Uterus (tissue), 4 donors: ENCODE measurements around the gene SYN1. TPM values are rescaled to one million over a fixed set of nuclear protein-coding genes. Genes with fewer than 3 reads are reported as not detected.

ENCODE experiments used
- DNase-seq, 2 donors: peaks; one replicate each; pipeline ENCODE4 v3.0.0-alpha.2; 2019 to 2020
- H3K27ac ChIP-seq, 2 donors: fragments of 200-600 bp; sonication (generic); 1 replicate in 1 of 2; 2 replicates in 1 of 2; pipeline ENCODE4 v1.5.1; 2016 to 2018
- H3K27me3 ChIP-seq, 2 donors: fragments of 200-600 bp; sonication (generic); one replicate each; pipeline ENCODE4 v1.5.1; 2018 to 2019; ENCODE audit warnings: control low read depth in 1 of 2
- H3K36me3 ChIP-seq, 2 donors: fragments of 200-600 bp; sonication (generic); one replicate each; pipeline ENCODE4 v1.5.1; 2019; ENCODE audit warnings: control low read depth in 1 of 2
- H3K4me1 ChIP-seq, 2 donors: fragments of 200-600 bp; sonication (generic); one replicate each; pipeline ENCODE4 v1.5.1; 2018 to 2019; ENCODE audit warnings: control low read depth in 1 of 2
- H3K4me3 ChIP-seq, 2 donors: fragments of 200-600 bp; sonication (generic); 1 replicate in 1 of 2; 2 replicates in 1 of 2; pipeline ENCODE4 v1.5.1; 2018 to 2019; ENCODE audit warnings: mild to moderate bottlenecking in 1 of 2
- H3K9me3 ChIP-seq, 2 donors: fragments of 200-600 bp; sonication (generic); one replicate each; pipeline ENCODE4 v1.5.1; 2019; ENCODE audit warnings: control low read depth in 1 of 2
- CTCF ChIP-seq, 4 experiments: fragments of 200-600 bp in 2 of 4; fragments of 450-650 bp in 2 of 4; sonication (generic) in 2 of 4; IDR thresholded peaks; one replicate each; pipeline ENCODE4 v1.5.1; 2016 to 2019; ENCODE audit warnings: antibody characterized with exemption in 4 of 4, mild to moderate bottlenecking in 2 of 4, moderate library complexity in 1 of 4
- POLR2A ChIP-seq, 2 donors: fragments of 450-650 bp; IDR thresholded peaks; one replicate each; pipeline ENCODE4 v1.6.1; 2016; ENCODE audit warnings: antibody characterized with exemption in 2 of 2, mild to moderate bottlenecking in 1 of 2, moderate library complexity in 1 of 2
- intact Hi-C: fragments of 100-400 bp; cut with DNase I; formaldehyde crosslinking; loops from one replicate; pipeline ENCODE4 v1.15.1; 2023; ENCODE audit warnings: low total_unique reads
- total RNA-seq, 4 donors: library from RNA; depleted of rRNA in 3 of 4; stranded (reverse); fragments of >200 nt in 3 of 4; gene quantifications; one replicate each; pipeline versions ENCODE4 v1.1.0 to v1.2.4, GENCODE V29; 2014 to 2023
- donor health status: DM: yes; HTN: yes; CAD: no.

SYN1 gene
- total RNA-seq, 4 donors from 2014 or later: 1.2 to 1.5 TPM; not detected in 2

GRCh38 chrX:47590984-47591383, 28.7 kb downstream of the SYN1 start:
- no peak overlapping the region for H3K4me3 ChIP-seq

GRCh38 chrX:47587906-47588735, 31.5 kb downstream of the SYN1 start:
- TF ChIP-seq CTCF (IDR thresholded peaks at IDR 0.05) (no peak), POLR2A (IDR thresholded peaks at IDR 0.05) (no peak)
- no peaks in the 10 kb centered on the region for H3K4me1 ChIP-seq
- no peaks in the 10 kb centered on the region for H3K9me3 ChIP-seq
- H3K27me3 ChIP-seq: no peaks in the 10 kb centered on the region
- no peak for DNase-seq
- no peaks in the 10 kb centered on the region for H3K36me3 ChIP-seq
- no peak overlapping the region for H3K4me3 ChIP-seq
- intact Hi-C loops: no loop called here
- no peak overlapping the region for H3K27ac ChIP-seq

More at GRCh38 chrX:47590984-47591383, 28.7 kb downstream of the SYN1 start:
- TF ChIP-seq CTCF (IDR thresholded peaks at IDR 0.05) (no peak), POLR2A (IDR thresholded peaks at IDR 0.05) (no peak)
- no peaks in the 10 kb centered on the region for H3K36me3 ChIP-seq
- H3K27me3 ChIP-seq: no peaks in the 10 kb centered on the region
- intact Hi-C loops: no loop called here
- no peaks in the 10 kb centered on the region for H3K9me3 ChIP-seq
- no peaks in the 10 kb centered on the region for H3K4me1 ChIP-seq
- DNase-seq: no peak
- H3K27ac ChIP-seq: no peak overlapping the region

- Histone ChIP-seq H3K36me3 (no peaks in the 10 kb centered on the region), H3K27ac (no peak overlapping the region), H3K9me3 (no peaks in the 10 kb centered on the region), H3K4me1 (no peaks in the 10 kb centered on the region), H3K4me3 (no peak overlapping the region), H3K27me3 (no peaks in the 10 kb centered on the region)
- DNase-seq: no peak
- intact Hi-C loops: no loop called here
- no peak for TF ChIP-seq POLR2A (IDR thresholded peaks at IDR 0.05)
- TF ChIP-seq CTCF (IDR thresholded peaks at IDR 0.05): no peak
These were observed 32.4 kb downstream of the SYN1 start for GRCh38 chrX:47587091-47587891.

- no peaks in the 10 kb centered on the region for H3K9me3 ChIP-seq
- no peak overlapping the region for H3K27ac ChIP-seq
- DNase-seq: no peak
- no peaks in the 10 kb centered on the region for H3K27me3 ChIP-seq
- intact Hi-C loops: no loop called here
- no peaks in the 10 kb centered on the region for H3K4me1 ChIP-seq
- H3K4me3 ChIP-seq: no peak overlapping the region
- H3K36me3 ChIP-seq: no peaks in the 10 kb centered on the region
- TF ChIP-seq CTCF (IDR thresholded peaks at IDR 0.05) (no peak), POLR2A (IDR thresholded peaks at IDR 0.05) (no peak)
These were observed 33.4 kb downstream of the SYN1 start for GRCh38 chrX:47586043-47586787.
